Activated naive CD8-positive, alpha-beta T cell treated with anti-CD3 and anti-CD28 coated beads, Interleukin-2, amount 10 ng/mL, durations not matched to agents 7 days and 5 days (primary cell): ENCODE results near the gene BCAS3. TPM values are rescaled to one million over a fixed set of nuclear protein-coding genes. Genes with fewer than 3 reads are reported as not detected.
A peak's percentile ranks its signal among the peaks of the same experiment; 100 is the strongest.

Experiments used
- ATAC-seq: fragments of 150-1000 bp; cut with Tn5 transposase; one replicate; pipeline ENCODE4 v1.10.0; 2021; ENCODE audit warnings: low read depth, moderate library complexity
- POLR2A ChIA-PET: fragments of 350-600 bp; sonication (Branson Sonifier 250); formaldehyde crosslinking; loops from one replicate; lab custom pipeline; 2021; ENCODE audit warnings: antibody characterized with exemption; lab: Charles Lee
- DNase-seq: peaks from one replicate; pipeline ENCODE4 v3.0.0; 2021
- H3K27ac Mint-ChIP-seq: one replicate; pipeline ENCODE4 v1.8.0; 2022; ENCODE audit warnings: mild to moderate bottlenecking, mixed read lengths
- H3K27me3 Mint-ChIP-seq: one replicate; pipeline ENCODE4 v1.8.0; 2022; ENCODE audit warnings: mild to moderate bottlenecking, moderate library complexity, mixed read lengths
- H3K36me3 Mint-ChIP-seq: one replicate; pipeline ENCODE4 v1.8.0; 2021; ENCODE audit warnings: mild to moderate bottlenecking, mixed read lengths
- H3K4me1 Mint-ChIP-seq: one replicate; pipeline ENCODE4 v1.8.0; 2021; ENCODE audit warnings: mixed read lengths
- H3K4me3 Mint-ChIP-seq: one replicate; pipeline ENCODE4 v1.8.0; 2022; ENCODE audit warnings: mild to moderate bottlenecking, moderate library complexity, mixed read lengths
- H3K9me3 Mint-ChIP-seq: one replicate; pipeline ENCODE4 v1.8.0; 2021; ENCODE audit warnings: mixed read lengths
- total RNA-seq, 2 experiments: library from RNA; stranded (reverse); gene quantifications; one replicate each; pipeline ENCODE4 v1.2.3, GENCODE V29; 2021

The BCAS3 gene
- total RNA-seq, 2 experiments from 2014 or later, result 21.6 to 27.3 TPM

- DNase-seq, result no peak
- Mint-ChIP-seq H3K27ac (peak overlapping the region; percentile 72), H3K4me1 (peaks cover 2% of the 10 kb centered on the region), H3K27me3 (peaks cover 8% of the 10 kb centered on the region), H3K9me3 (no peaks in the 10 kb centered on the region), H3K4me3 (no peak overlapping the region), H3K36me3 (no peaks in the 10 kb centered on the region)
- POLR2A ChIA-PET, result no interaction called here
- ATAC-seq, result no peak
Observed at GRCh38 chr17:61322325-61323002, 644.8 kb downstream of the BCAS3 start.

GRCh38 chr17:61323003-61323908, 645.6 kb downstream of the BCAS3 start:
- H3K4me1 Mint-ChIP-seq, result peaks cover 2% of the 10 kb centered on the region
- H3K4me3 Mint-ChIP-seq, result no peak overlapping the region
- H3K27me3 Mint-ChIP-seq, result peaks cover 8% of the 10 kb centered on the region
- no peaks in the 10 kb centered on the region for H3K36me3 Mint-ChIP-seq
- H3K27ac Mint-ChIP-seq, result no peak overlapping the region
- ATAC-seq (no peak), DNase-seq (no peak)
- POLR2A ChIA-PET, result no interaction called here
- H3K9me3 Mint-ChIP-seq, result no peaks in the 10 kb centered on the region

GRCh38 chr17:61323909-61324868, 646.5 kb downstream of the BCAS3 start:
- H3K27ac Mint-ChIP-seq, result no peak overlapping the region
- H3K4me3 Mint-ChIP-seq, result no peak overlapping the region
- peaks cover 2% of the 10 kb centered on the region for H3K4me1 Mint-ChIP-seq
- no peak for DNase-seq
- H3K9me3 Mint-ChIP-seq, result no peaks in the 10 kb centered on the region
- POLR2A ChIA-PET, result no interaction called here
- peaks cover 8% of the 10 kb centered on the region for H3K27me3 Mint-ChIP-seq
- ATAC-seq, result no peak
- no peaks in the 10 kb centered on the region for H3K36me3 Mint-ChIP-seq

GRCh38 chr17:61324950-61325349, 647.3 kb downstream of the BCAS3 start:
- H3K4me3 Mint-ChIP-seq, result no peak overlapping the region
- POLR2A ChIA-PET, result no interaction called here
- H3K36me3 Mint-ChIP-seq, result no peaks in the 10 kb centered on the region
- H3K27ac Mint-ChIP-seq, result no peak overlapping the region
- H3K4me1 Mint-ChIP-seq, result peaks cover 2% of the 10 kb centered on the region
- no peak for ATAC-seq
- no peaks in the 10 kb centered on the region for H3K9me3 Mint-ChIP-seq
- peaks cover 8% of the 10 kb centered on the region for H3K27me3 Mint-ChIP-seq
- no peak for DNase-seq

GRCh38 chr17:61325382-61326073, 647.9 kb downstream of the BCAS3 start:
- Mint-ChIP-seq H3K4me3 (no peak overlapping the region), H3K27ac (no peak overlapping the region), H3K4me1 (peaks cover 2% of the 10 kb centered on the region), H3K36me3 (no peaks in the 10 kb centered on the region), H3K9me3 (no peaks in the 10 kb centered on the region), H3K27me3 (peaks cover 8% of the 10 kb centered on the region)
- DNase-seq (no peak), ATAC-seq (no peak)
- POLR2A ChIA-PET, result no interaction called here

- no peak for DNase-seq
- Mint-ChIP-seq H3K4me1 (peaks cover 2% of the 10 kb centered on the region), H3K27me3 (peaks cover 8% of the 10 kb centered on the region), H3K27ac (no peak overlapping the region), H3K36me3 (no peaks in the 10 kb centered on the region), H3K4me3 (no peak overlapping the region), H3K9me3 (no peaks in the 10 kb centered on the region)
- POLR2A ChIA-PET, result no interaction called here
- no peak for ATAC-seq
Observed at GRCh38 chr17:61326330-61326729, 648.7 kb downstream of the BCAS3 start.

- Mint-ChIP-seq H3K27ac (no peak overlapping the region), H3K4me1 (no peaks in the 10 kb centered on the region), H3K36me3 (no peaks in the 10 kb centered on the region), H3K4me3 (no peak overlapping the region), H3K27me3 (no peaks in the 10 kb centered on the region), H3K9me3 (no peaks in the 10 kb centered on the region)
- ATAC-seq (no peak), DNase-seq (no peak)
- POLR2A ChIA-PET, result no interaction called here
Observed at GRCh38 chr17:61328351-61328750, 650.7 kb downstream of the BCAS3 start.

- Mint-ChIP-seq H3K27me3 (no peaks in the 10 kb centered on the region), H3K4me1 (no peaks in the 10 kb centered on the region), H3K27ac (no peak overlapping the region), H3K36me3 (no peaks in the 10 kb centered on the region), H3K9me3 (no peaks in the 10 kb centered on the region), H3K4me3 (no peak overlapping the region)
- POLR2A ChIA-PET, result no interaction called here
- DNase-seq (no peak), ATAC-seq (no peak)
Observed at GRCh38 chr17:61330174-61331150, 652.8 kb downstream of the BCAS3 start.

GRCh38 chr17:61331178-61331577, 653.5 kb downstream of the BCAS3 start:
- H3K4me1 Mint-ChIP-seq, result no peaks in the 10 kb centered on the region
- H3K27ac Mint-ChIP-seq, result no peak overlapping the region
- no peaks in the 10 kb centered on the region for H3K27me3 Mint-ChIP-seq
- no peak for DNase-seq
- H3K36me3 Mint-ChIP-seq, result no peaks in the 10 kb centered on the region
- POLR2A ChIA-PET, result no interaction called here
- ATAC-seq, result no peak
- no peak overlapping the region for H3K4me3 Mint-ChIP-seq
- no peaks in the 10 kb centered on the region for H3K9me3 Mint-ChIP-seq

GRCh38 chr17:61331886-61332285, 654.2 kb downstream of the BCAS3 start:
- Mint-ChIP-seq H3K27ac (no peak overlapping the region), H3K27me3 (no peaks in the 10 kb centered on the region), H3K4me3 (no peak overlapping the region), H3K9me3 (no peaks in the 10 kb centered on the region), H3K36me3 (no peaks in the 10 kb centered on the region), H3K4me1 (no peaks in the 10 kb centered on the region)
- no peak for ATAC-seq
- POLR2A ChIA-PET, result no interaction called here
- DNase-seq, result no peak

GRCh38 chr17:61333136-61333535, 655.5 kb downstream of the BCAS3 start:
- ATAC-seq, result no peak
- H3K4me3 Mint-ChIP-seq, result no peak overlapping the region
- H3K4me1 Mint-ChIP-seq, result no peaks in the 10 kb centered on the region
- no peak for DNase-seq
- no peaks in the 10 kb centered on the region for H3K9me3 Mint-ChIP-seq
- H3K27ac Mint-ChIP-seq, result no peak overlapping the region
- H3K36me3 Mint-ChIP-seq, result no peaks in the 10 kb centered on the region
- no peaks in the 10 kb centered on the region for H3K27me3 Mint-ChIP-seq
- POLR2A ChIA-PET, result interaction anchor here (0.7 kb wide), 1 partner anchor 11 kb away, joined by 3 read pairs; no protein-coding TSS in a partner anchor

- no peaks in the 10 kb centered on the region for H3K9me3 Mint-ChIP-seq
Observed at GRCh38 chr17:61334673-61335072, 657.0 kb downstream of the BCAS3 start.

More at GRCh38 chr17:61334673-61335072, 657.0 kb downstream of the BCAS3 start:
- Mint-ChIP-seq H3K4me1 (peaks cover 1% of the 10 kb centered on the region), H3K27ac (no peak overlapping the region), H3K36me3 (no peaks in the 10 kb centered on the region), H3K4me3 (no peak overlapping the region), H3K27me3 (no peaks in the 10 kb centered on the region)
- ATAC-seq (no peak), DNase-seq (no peak)
- POLR2A ChIA-PET, result no interaction called here
